HG03108 (cell line): ENCODE measurements around the gene RHOB.
"Not testable (repeated sequence)": the region's sequence is repeated elsewhere in the genome, so short reads cannot be mapped to it uniquely, and the experiment has no call there.

Experiments used
- ATAC-seq: cut with Tn5 transposase; IDR thresholded peaks from one replicate; pipeline ENCODE4 v1.9.1; 2021; ENCODE audit warnings: moderate library complexity; ENCODE audit not compliant: unreplicated experiment

RHOB gene

GRCh38 chr2:20446917-20447436 lies at the start of gene RHOB:
Gene RHOB, plus strand, starts transcription at chr2:20447074. Its CDS starts 392 bp downstream, at chr2:20447466.
- peak; percentile 97 for ATAC-seq

DNA sequence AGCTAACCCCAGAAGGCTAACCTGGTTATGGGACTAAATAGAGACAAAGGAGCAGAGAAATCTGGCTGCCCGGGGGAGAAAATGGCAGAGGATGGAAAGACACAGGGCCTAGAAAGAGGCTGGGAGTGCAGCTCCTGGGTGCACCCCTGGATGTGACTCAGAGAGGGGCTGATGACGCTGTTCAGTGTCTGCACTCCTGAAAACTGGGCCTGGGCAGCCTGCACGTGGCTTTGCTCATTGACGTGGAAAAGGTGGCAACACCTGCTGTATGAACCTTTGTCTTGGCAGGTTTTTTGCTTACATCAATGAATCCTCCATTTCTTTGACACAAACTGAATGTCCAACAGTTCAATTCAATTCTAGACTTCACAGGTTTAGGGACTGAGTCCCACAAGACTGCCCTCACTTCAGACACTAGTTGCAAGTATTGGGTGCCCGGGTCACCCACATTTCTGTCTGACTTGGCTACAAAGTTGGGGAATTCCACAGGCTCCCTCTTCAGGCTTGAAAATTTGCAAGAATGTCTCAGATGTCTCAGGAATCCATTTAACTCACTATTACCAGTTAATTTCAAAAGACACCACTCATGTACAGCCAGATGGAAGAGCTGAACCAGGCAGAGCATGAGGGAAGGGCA lies 48.9 kb upstream of the RHOB start:
- no peak for ATAC-seq

- ATAC-seq = no peak
These were observed 47.8 kb upstream of the RHOB start for GRCh38 chr2:20398956-20399567.

GRCh38 chr2:20400306-20400705 lies 46.6 kb upstream of the RHOB start:
- ATAC-seq = no peak

DNA sequence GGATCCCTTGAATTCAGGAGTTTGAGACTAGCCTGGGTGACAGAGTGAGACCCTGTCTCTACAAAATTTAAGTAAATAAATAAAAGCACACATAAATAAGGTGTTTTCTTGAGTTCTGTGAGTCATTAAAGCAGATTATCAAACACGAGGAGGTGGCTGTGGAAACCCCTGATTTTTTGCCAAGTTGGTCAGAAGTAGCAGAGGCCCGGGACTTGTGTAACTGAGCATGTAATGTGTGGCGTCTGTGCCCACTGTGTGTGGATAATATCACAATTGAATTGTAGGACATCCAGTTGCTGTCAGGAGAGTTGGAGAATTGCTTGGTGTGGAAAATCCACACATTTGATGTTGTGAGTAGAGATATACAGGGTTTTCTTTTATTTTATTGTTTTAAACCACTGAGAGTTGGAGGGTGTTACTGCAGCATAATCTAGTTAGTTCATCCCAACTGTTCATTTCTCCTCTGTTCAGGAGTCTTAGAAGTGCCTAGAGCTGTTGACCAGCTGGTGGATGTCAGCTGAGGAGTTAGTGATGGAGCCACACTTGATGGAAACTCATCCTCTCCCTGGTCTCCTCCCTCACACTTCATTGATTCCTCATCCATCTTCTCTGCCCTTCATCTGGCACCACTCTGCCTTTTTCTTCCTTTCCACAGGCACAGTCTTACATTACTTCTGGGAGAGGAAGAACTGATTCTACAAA lies 45.9 kb upstream of the RHOB start:
- no peak for ATAC-seq

GRCh38 chr2:20401489-20401835 lies 45.4 kb upstream of the RHOB start:
- no peak for ATAC-seq

DNA sequence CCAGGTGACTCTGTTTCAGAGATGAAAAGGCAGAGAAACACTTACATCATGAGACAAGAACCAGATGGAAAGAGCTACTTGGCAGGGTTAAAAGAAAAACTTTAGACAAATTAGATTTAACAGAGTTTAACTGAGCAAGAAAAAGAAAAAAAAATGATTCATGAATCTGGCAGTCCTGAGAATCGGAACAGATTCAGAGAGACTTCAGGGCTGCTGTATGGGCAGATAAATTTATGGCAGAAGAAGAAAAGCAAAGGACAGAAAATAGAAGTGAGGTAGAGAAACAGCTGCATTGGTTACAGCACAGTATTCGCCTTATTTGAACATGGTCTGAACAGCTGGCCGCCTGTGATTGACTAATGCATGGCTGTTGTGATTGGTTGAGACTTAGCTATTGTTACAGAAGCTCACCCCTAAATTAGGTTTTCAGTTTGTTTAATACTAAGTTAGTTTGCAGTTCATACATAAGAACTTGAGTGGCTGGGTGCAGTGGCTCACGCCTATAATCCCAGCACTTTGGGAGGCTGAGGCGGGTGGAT lies 43.0 kb upstream of the RHOB start:
- ATAC-seq = no peak

GRCh38 chr2:20404950-20405349 lies 41.9 kb upstream of the RHOB start:
- no peak for ATAC-seq

- ATAC-seq = no peak
These were observed 37.8 kb upstream of the RHOB start for GRCh38 chr2:20409039-20409438.

GRCh38 chr2:20410556-20411277 lies 36.2 kb upstream of the RHOB start:
- no peak for ATAC-seq

GRCh38 chr2:20411361-20411894 lies 35.4 kb upstream of the RHOB start:
- ATAC-seq = peak; percentile 96

DNA sequence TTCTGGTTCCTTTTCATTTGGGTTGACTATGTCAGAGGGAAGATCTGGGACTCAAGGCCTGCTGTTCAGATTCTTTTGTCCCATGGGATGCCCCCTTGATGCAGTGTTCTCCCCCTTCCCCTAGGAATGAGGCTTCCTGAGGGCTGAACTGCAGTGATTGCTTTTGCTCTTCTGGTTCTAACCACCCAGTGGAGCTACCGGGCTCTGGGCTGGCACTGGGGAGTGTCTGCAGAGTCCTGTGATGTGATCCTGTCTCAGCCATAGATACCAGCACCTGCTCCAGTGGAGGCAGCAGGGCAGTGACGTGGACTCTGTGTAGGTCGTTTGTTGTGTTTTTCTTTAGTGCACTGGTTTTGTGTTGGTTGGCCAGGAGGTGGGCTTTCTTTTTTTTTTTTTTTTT lies 32.1 kb upstream of the RHOB start:
- no peak for ATAC-seq

- ATAC-seq = no peak
These were observed 31.4 kb upstream of the RHOB start for GRCh38 chr2:20415511-20415918.

DNA sequence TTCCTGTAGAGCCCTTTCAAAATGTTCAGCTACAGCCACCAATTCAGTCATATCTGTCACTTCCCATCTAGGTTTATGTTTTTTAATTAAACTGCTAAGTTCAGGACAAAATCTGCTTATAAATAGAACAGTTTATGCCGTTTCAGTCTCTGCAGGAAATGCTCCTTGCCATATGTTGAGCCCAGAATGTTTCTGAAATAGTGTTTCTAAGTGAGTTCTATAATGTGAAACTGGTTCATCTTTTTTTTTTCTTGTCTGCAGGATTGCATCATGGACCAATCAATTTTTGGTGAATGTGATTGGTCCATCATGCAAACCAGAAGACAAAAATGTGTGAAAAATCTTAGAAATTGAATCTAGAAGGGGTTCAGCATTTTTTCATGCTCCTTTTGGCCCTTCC lies 30.2 kb upstream of the RHOB start:
- no peak for ATAC-seq

GRCh38 chr2:20417230-20417821 lies 29.5 kb upstream of the RHOB start:
- ATAC-seq = not testable (repeated sequence)

DNA sequence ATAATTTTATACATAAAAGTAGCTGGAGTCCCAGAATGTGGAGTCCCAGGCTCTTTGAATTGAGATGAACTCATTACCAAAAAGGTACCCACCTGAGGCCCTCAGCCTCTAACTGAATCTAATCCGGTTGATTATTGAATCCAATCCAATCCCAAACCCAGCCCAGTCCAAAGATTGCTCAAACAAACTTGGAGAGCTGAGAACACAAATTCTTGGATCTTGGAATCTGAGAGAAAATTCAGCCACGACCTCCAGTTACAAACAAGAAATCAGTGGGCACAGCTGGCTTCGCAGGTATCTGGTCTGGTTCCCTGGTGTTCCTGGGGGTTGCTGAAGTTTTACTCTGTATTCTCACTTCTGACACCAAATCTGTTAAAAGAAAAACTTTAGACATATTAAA lies 28.4 kb upstream of the RHOB start:
- no peak for ATAC-seq

DNA sequence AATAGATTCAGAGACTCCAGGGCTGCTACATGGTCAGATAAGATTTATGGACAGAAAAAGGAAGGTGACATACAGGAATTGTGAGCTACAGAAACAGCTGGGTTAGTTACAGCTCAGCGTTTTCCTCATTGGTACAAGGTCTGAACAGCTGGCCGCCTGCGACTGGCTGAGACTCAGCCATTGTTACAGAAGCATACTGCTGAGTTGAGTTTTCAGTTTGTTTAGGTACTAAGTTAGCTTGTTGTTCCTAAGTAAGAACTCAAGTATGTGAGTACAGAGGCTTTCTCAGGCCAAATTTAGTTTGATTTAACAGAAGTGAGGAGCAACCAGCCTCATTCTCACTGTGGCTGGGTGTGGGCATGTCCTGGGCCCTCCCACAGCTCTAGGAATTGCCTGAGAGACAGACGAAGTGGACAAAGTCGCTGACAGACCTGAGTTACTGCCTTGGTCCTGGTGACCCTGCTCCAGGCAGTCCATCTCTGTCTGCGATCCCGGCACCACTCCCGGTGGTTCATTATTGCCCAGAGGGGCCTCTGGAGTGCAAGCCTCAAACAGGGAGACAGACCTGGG lies 27.8 kb upstream of the RHOB start:
- ATAC-seq = no peak

DNA sequence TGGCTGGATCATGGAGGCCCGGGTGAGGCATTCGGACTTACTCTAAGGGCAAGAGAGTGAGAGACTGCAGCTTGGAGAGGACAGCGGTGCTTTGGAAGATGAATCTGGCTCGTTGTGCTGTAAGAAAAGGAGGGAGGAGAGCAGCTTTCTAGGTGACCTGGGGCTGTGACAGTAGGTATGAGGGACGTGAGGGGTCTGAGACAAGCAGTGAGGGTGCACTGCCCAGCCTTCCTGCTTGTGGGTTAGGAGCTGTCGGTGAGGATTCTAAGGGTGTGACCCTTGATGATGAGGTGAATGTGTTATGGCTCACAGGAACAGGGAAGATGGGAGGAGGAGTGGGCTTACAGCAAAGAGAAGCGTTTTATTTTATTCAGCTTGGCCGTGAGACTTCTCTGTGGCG lies 27.1 kb upstream of the RHOB start:
- no peak for ATAC-seq

GRCh38 chr2:20421336-20421987 lies 25.4 kb upstream of the RHOB start:
- ATAC-seq = no peak

- ATAC-seq = no peak
These were observed 24.9 kb upstream of the RHOB start for GRCh38 chr2:20421988-20422370.
